Activated T-helper 2 cell treated with anti-CD3 and anti-CD28 coated beads, Interferon-gamma antibody, Interleukin-2, Interleukin-4, amounts not matched to agents 10 μg/mL and 5 μg/mL and 100 μg/mL, durations not matched to agents 14 hours and 24 hours and 36 hours (primary cell): Measurements from ENCODE around the gene PGLYRP2. TPM values are rescaled to one million over a fixed set of nuclear protein-coding genes. Genes with fewer than 3 reads are reported as not detected.
"Not testable (repeated sequence)": the region's sequence is repeated elsewhere in the genome, so short reads cannot be mapped to it uniquely, and the experiment has no call there.

Experiments used
- DNase-seq: peaks from one replicate; pipeline ENCODE4 v3.0.0; 2021; ENCODE audit warnings: low spot score
- H3K27ac Mint-ChIP-seq: one replicate; pipeline ENCODE4 v1.8.0; 2021; ENCODE audit warnings: mixed read lengths
- H3K27me3 Mint-ChIP-seq: one replicate; pipeline ENCODE4 v1.8.0; 2021; ENCODE audit warnings: low read depth, mixed read lengths
- H3K36me3 Mint-ChIP-seq: one replicate; pipeline ENCODE4 v1.8.0; 2021; ENCODE audit warnings: low read depth, mixed read lengths
- H3K4me1 Mint-ChIP-seq: one replicate; pipeline ENCODE4 v1.8.0; 2021; ENCODE audit warnings: low read depth, mixed read lengths
- H3K4me3 Mint-ChIP-seq: one replicate; pipeline ENCODE4 v1.8.0; 2021; ENCODE audit warnings: low read depth, mild to moderate bottlenecking, moderate library complexity, mixed read lengths
- H3K9me3 Mint-ChIP-seq: one replicate; pipeline ENCODE4 v1.8.0; 2021; ENCODE audit warnings: mixed read lengths
- intact Hi-C: fragments of 100-400 bp; cut with micrococcal nuclease; formaldehyde crosslinking; loops from one replicate; pipeline ENCODE4 v1.15.1; 2023
- total RNA-seq: library from RNA; stranded (reverse); gene quantifications from 2 replicates; pipeline ENCODE4 v1.2.3, GENCODE V29; 2022

The PGLYRP2 gene
- not detected in 2 replicates for total RNA-seq

- H3K27me3 Mint-ChIP-seq = no peaks in the 10 kb centered on the region
Observed at GRCh38 chr19:15479391-15480345, at the start of gene PGLYRP2. Gene PGLYRP2, minus strand, starts transcription at chr19:15479501. Its CDS starts 130 bp downstream, at chr19:15479371.

GRCh38 chr19:15527705-15528104 lies 48.4 kb upstream of the PGLYRP2 start:
- Mint-ChIP-seq H3K27me3 (no peaks in the 10 kb centered on the region), H3K27ac (no peak overlapping the region), H3K36me3 (peaks cover 6% of the 10 kb centered on the region), H3K4me1 (peaks cover 3% of the 10 kb centered on the region), H3K9me3 (peaks cover 14% of the 10 kb centered on the region), H3K4me3 (no peak overlapping the region)
- no peak for DNase-seq
- intact Hi-C loops = no loop called here

More at GRCh38 chr19:15479391-15480345, at the start of gene PGLYRP2:
- Mint-ChIP-seq H3K4me3 (no peak within 1 kb of the TSS), H3K9me3 (no peaks in the 10 kb centered on the region), H3K36me3 (no peaks in the 10 kb centered on the region), H3K27ac (no peak within 1 kb of the TSS), H3K4me1 (peaks cover 14% of the 10 kb centered on the region)
- intact Hi-C loops = no loop called here
- DNase-seq = no peak

GRCh38 chr19:15526408-15526807 lies 47.1 kb upstream of the PGLYRP2 start:
- H3K4me3 Mint-ChIP-seq = no peak overlapping the region
- H3K36me3 Mint-ChIP-seq = peaks cover 6% of the 10 kb centered on the region
- peaks cover 11% of the 10 kb centered on the region for H3K9me3 Mint-ChIP-seq
- no peaks in the 10 kb centered on the region for H3K27me3 Mint-ChIP-seq
- DNase-seq = no peak
- peaks cover 1% of the 10 kb centered on the region for H3K4me1 Mint-ChIP-seq
- H3K27ac Mint-ChIP-seq = no peak overlapping the region
- intact Hi-C loops = no loop called here

GRCh38 chr19:15525291-15525690 lies 46.0 kb upstream of the PGLYRP2 start:
- H3K27ac Mint-ChIP-seq = no peak overlapping the region
- H3K4me3 Mint-ChIP-seq = no peak overlapping the region
- H3K4me1 Mint-ChIP-seq = peaks cover 1% of the 10 kb centered on the region
- peaks cover 7% of the 10 kb centered on the region for H3K9me3 Mint-ChIP-seq
- intact Hi-C loops = no loop called here
- no peaks in the 10 kb centered on the region for H3K27me3 Mint-ChIP-seq
- no peak for DNase-seq
- H3K36me3 Mint-ChIP-seq = peaks cover 3% of the 10 kb centered on the region

GRCh38 chr19:15524781-15525180 lies 45.5 kb upstream of the PGLYRP2 start:
- H3K4me3 Mint-ChIP-seq = no peak overlapping the region
- no peaks in the 10 kb centered on the region for H3K27me3 Mint-ChIP-seq
- peaks cover 3% of the 10 kb centered on the region for H3K9me3 Mint-ChIP-seq
- intact Hi-C loops = no loop called here
- H3K4me1 Mint-ChIP-seq = peaks cover 1% of the 10 kb centered on the region
- H3K36me3 Mint-ChIP-seq = peaks cover 3% of the 10 kb centered on the region
- DNase-seq = no peak
- H3K27ac Mint-ChIP-seq = no peak overlapping the region

GRCh38 chr19:15519433-15519976 lies 40.2 kb upstream of the PGLYRP2 start:
- Mint-ChIP-seq H3K27me3 (peaks cover 2% of the 10 kb centered on the region), H3K27ac (no peak overlapping the region), H3K4me3 (no peak overlapping the region), H3K36me3 (peaks cover 10% of the 10 kb centered on the region), H3K4me1 (peaks cover 15% of the 10 kb centered on the region), H3K9me3 (peaks cover 13% of the 10 kb centered on the region)
- intact Hi-C loops = loop anchor here (5.0 kb wide), 1 partner anchor 33 kb away; no protein-coding TSS in a partner anchor
- no peak for DNase-seq

- Mint-ChIP-seq H3K27ac (no peak overlapping the region), H3K36me3 (peaks cover 10% of the 10 kb centered on the region), H3K4me3 (no peak overlapping the region), H3K4me1 (peaks cover 18% of the 10 kb centered on the region), H3K27me3 (peaks cover 2% of the 10 kb centered on the region), H3K9me3 (peaks cover 13% of the 10 kb centered on the region)
- intact Hi-C loops = loop anchor here (5.0 kb wide), 1 partner anchor 35 kb away; no protein-coding TSS in a partner anchor
- DNase-seq = no peak
Observed at GRCh38 chr19:15517778-15518177, 38.5 kb upstream of the PGLYRP2 start.

GRCh38 chr19:15516363-15516762 lies 37.1 kb upstream of the PGLYRP2 start:
- no peak overlapping the region for H3K27ac Mint-ChIP-seq
- intact Hi-C loops = loop anchor here (5.0 kb wide), 1 partner anchor 36 kb away; no protein-coding TSS in a partner anchor
- H3K9me3 Mint-ChIP-seq = peaks cover 13% of the 10 kb centered on the region

GRCh38 chr19:15515227-15515625 lies 35.9 kb upstream of the PGLYRP2 start:
- not testable (repeated sequence) for H3K36me3 Mint-ChIP-seq, H3K4me3 Mint-ChIP-seq, H3K27me3 Mint-ChIP-seq, DNase-seq
- intact Hi-C loops = loop anchor here (5.0 kb wide), 1 partner anchor 37 kb away; no protein-coding TSS in a partner anchor
- Mint-ChIP-seq H3K4me1 (peaks cover 17% of the 10 kb centered on the region), H3K9me3 (peaks cover 13% of the 10 kb centered on the region), H3K27ac (peak overlapping the region; percentile 89)

More at GRCh38 chr19:15516363-15516762, 37.1 kb upstream of the PGLYRP2 start:
- Mint-ChIP-seq H3K4me3 (no peak overlapping the region), H3K27me3 (peaks cover 2% of the 10 kb centered on the region), H3K4me1 (peaks cover 17% of the 10 kb centered on the region), H3K36me3 (peaks cover 10% of the 10 kb centered on the region)
- DNase-seq = no peak

GRCh38 chr19:15511671-15512424 lies 32.5 kb upstream of the PGLYRP2 start:
- intact Hi-C loops = no loop called here
- DNase-seq = no peak
- peaks cover 10% of the 10 kb centered on the region for H3K36me3 Mint-ChIP-seq
- H3K9me3 Mint-ChIP-seq = peaks cover 8% of the 10 kb centered on the region
- no peak overlapping the region for H3K4me3 Mint-ChIP-seq
- H3K27me3 Mint-ChIP-seq = peaks cover 30% of the 10 kb centered on the region
- H3K27ac Mint-ChIP-seq = no peak overlapping the region
- peaks cover 22% of the 10 kb centered on the region for H3K4me1 Mint-ChIP-seq

GRCh38 chr19:15508035-15508710 lies 28.9 kb upstream of the PGLYRP2 start, which contains the start of gene CYP4F22:
Gene CYP4F22, plus strand, starts transcription at chr19:15508525. Its CDS starts 16,812 bp downstream, at chr19:15525337.
- Mint-ChIP-seq H3K27me3 (peaks cover 37% of the 10 kb centered on the region), H3K9me3 (no peaks in the 10 kb centered on the region), H3K4me3 (peak within 1 kb of the TSS; percentile 75), H3K27ac (no peak within 1 kb of the TSS), H3K36me3 (no peaks in the 10 kb centered on the region), H3K4me1 (peaks cover 13% of the 10 kb centered on the region)
- DNase-seq = no peak
- intact Hi-C loops = no loop called here
